ENCODE measurements around the gene ABHD15.

DNA sequence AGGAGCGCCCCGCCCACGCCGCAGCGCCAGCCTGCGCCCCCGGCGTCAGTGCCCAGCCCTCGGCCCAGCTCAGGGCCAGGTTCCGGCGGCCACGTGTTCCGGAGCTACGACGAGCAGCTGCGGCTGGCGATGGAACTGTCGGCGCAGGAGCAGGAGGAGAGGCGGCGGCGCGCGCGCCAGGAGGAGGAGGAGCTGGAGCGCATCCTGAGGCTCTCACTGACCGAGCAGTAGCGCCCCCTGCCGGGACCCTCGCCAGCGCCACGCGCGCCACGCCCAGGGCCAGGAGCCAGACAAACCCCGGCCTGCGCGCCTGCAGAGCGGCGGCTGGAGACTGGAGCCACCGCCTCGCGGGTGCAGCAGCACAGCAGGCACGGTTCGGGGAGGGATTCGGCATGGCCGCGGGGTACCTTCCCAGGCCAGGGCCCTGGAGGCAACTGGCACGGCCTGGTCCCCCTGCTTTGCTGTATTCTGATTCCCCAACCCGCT, 46.6 kb upstream of the ABHD15 start:
- TF ChIP-seq GATA2 (IDR thresholded peaks at IDR 0.05; ENCODE audit: low read depth, low read length) = no peak
- no peak for TF ChIP-seq GATA3 (IDR thresholded peaks at IDR 0.05; ENCODE audit: low read depth, low read length)
